HL-60/S4 treated with retinoic acid at 250 ng/mL for 4 days and 3 days (cell line): Measurements from ENCODE around the gene LRP5.
"Not testable (repeated sequence)": the region's sequence is repeated elsewhere in the genome, so short reads cannot be mapped to it uniquely, and the experiment has no call there.

Source experiments
- in situ Hi-C: fragments of 300-500 bp; cut with MboI; formaldehyde crosslinking; loops from 2 replicates; pipeline ENCODE4 v1.7.0; 2022; ENCODE audit warnings: low sequenced_read_pairs

Gene LRP5

DNA sequence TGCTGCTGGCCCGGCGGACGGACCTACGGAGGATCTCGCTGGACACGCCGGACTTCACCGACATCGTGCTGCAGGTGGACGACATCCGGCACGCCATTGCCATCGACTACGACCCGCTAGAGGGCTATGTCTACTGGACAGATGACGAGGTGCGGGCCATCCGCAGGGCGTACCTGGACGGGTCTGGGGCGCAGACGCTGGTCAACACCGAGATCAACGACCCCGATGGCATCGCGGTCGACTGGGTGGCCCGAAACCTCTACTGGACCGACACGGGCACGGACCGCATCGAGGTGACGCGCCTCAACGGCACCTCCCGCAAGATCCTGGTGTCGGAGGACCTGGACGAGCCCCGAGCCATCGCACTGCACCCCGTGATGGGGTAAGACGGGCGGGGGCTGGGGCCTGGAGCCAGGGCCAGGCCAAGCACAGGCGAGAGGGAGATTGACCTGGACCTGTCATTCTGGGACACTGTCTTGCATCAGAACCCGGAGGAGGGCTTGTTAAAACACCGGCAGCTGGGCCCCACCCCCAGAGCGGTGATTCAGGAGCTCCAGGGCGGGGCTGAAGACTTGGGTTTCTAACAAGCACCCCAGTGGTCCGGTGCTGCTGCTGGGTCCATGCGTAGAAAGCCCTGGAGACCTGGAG, 74.1 kb downstream of the LRP5 start:
- in situ Hi-C loops = no loop called here

DNA sequence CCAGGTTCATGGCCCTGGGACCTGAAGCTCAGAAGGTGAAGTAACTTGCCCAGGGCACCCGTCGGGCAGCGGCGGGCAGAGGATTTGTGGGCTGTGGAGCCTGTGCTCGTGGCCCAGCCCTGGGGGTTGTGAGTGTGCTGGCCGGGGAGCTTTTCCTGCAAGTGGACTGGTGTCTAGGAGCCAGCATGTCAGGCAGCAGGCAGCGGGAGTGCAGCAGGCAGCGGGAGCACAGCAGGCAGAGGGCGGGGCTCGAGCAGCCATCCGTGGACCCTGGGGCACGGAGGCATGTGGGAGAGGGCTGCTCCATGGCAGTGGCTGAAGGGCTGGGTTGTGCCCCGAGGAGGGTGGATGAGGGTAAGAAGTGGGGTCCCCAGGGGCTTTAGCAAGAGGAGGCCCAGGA, 75.4 kb downstream of the LRP5 start:
- in situ Hi-C loops = no loop called here

DNA sequence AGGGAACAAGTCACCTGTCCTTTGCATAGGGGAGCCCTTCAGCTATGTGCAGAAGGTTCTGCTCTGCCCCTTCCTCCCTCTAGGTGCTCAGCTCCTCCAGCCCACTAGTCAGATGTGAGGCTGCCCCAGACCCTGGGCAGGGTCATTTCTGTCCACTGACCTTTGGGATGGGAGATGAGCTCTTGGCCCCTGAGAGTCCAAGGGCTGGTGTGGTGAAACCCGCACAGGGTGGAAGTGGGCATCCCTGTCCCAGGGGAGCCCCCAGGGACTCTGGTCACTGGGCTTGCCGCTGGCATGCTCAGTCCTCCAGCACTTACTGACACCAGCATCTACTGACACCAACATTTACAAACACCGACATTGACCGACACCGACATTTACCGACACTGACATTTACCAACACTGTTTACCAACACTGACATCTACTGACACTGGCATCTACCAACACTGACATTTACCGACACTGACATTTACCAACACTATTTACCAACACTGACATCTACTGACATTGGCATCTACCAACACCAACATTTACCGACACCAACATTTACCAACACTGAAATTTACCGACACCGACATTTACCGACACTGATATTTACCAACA, 76.3 kb downstream of the LRP5 start:
- in situ Hi-C loops = no loop called here

DNA sequence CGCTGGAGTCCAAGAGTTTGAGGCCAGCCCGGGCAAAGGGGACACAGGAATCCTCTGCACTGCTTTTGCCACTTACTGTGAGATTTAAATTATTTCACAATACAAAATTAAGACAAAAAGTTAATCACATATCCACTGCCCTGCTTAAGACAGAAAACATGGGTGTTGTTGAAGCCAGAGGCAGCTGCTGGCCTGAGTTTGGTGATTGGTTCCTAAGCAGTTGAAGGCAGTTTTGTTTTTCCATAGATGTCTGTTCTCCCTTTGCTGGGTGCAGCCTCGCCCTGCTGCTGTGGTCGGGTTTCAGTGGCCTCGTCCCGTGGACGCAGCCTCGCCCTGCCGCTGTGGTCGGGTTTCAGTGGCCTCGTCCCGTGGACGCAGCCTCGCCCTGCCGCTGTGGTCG, 77.9 kb downstream of the LRP5 start:
- in situ Hi-C loops = no loop called here

DNA sequence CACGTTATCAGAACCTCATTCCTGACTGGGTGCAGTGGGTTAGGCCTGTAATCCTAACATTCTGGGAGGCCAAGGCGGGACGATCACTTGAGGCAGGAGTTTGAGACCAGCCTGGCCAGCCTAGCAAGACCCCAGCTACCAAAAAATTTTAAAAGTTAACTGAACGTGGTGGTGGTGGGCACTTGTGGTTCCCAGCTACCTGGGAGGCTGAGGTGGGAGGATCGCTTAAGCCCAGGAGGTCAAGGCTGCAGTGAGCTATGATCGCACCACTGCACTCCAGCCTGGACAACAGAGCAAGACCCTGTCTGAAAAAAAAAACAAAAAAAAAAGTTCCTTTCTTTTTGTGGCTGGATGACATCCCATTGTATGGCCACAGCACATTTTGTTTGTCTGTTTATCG, 80.4 kb downstream of the LRP5 start:
- in situ Hi-C loops = no loop called here

DNA sequence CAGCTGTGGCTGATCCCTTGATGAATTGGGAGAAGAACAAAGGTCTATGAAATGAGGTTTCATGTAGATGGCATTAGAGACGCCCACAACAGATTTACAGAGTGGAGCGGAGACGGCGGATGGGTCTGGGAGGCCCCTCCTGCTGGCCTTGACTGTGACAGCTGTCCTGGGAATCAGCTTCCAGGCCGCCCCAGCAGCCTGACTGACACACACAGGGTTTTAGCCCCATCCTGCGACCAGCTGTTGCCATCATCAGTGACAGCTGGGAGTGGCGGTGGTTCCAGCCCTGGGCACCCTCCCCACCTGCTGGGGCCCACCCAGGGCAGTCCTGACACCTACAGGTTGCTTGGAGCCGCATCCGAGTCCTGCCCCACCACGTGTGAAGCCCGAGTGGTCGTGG, 84.1 kb downstream of the LRP5 start:
- in situ Hi-C loops = no loop called here

DNA sequence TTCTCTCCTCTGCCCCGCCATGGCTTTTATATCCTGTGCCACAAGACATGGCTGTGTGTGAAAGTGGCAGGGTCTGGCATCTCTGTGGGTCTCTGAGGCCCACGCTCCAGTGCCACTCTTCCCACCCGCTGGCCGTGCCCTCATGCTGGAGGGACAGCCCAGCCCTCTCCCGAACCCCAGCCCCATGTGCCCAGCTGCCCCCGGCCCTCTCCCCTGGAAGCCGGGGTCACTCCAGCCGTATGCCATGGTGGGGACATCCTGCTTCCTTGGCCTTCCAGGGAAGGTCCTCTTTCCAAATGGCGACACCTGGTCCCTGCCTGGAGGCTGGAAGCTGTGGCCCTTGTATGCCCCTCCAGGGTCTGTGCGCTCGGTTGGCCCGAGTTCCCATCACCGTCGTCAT, 84.9 kb downstream of the LRP5 start:
- in situ Hi-C loops = no loop called here

DNA sequence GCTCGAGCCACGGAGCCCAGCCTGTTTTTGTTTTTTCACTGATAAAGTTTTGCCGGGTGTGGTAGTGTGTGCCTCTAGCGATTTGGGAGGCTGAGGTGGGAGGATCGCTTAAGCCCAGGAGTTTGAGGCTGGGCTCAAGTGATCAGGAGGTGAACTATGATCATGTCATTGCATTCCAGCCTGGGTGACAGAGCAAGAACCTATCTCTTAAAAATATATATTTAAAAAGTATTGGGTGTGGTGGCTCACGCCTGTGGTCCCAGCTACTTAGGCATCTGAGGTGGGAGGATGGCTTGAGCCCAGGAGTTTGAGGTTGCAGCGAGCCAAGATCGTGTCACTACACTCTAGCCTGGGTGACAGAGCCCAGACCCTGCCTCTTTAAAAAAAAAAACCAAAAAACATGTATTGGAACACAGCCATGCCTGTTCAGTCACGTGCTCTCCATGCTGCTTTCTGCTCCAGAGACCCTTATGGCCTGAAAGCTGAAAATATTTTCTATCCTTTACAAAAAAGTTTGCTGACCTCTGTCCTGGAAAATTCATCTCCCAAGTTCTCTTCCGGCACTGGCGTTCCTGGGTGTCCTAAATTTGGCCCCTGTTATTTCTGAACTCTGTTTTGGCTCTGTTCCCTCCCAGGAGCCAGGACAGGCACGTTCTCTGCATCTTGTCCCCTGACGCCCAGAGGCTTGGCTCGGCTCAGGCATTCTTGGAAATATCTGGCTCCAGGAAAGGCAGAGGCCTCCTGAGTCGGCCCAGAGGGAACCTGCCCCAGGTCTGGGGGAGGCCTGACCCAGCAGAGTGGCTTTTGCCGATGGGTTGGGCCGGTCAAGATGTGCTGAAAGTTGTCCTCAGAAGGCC, 86.8 kb downstream of the LRP5 start:
- in situ Hi-C loops = no loop called here

DNA sequence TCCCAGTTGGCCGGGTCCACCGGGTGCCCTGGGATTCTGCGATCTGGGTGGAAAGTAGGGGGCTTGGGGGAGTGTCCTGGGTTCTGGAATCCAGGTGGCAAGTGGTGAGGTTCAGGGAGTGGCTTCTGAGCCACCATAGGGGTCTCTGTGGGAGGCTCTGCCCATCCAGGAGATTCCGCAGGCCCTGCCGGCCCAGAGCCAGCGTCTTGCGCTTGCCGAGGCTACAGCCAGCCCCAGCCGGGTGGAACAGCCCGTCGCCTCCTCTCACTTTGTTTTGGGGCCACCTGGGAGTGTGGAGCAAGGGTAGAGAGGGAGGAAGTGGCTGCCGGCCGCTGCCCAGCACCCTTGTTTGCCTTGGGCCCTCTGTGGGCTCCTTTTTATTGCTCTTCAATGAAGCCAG, 87.5 kb downstream of the LRP5 start:
- in situ Hi-C loops = no loop called here

DNA sequence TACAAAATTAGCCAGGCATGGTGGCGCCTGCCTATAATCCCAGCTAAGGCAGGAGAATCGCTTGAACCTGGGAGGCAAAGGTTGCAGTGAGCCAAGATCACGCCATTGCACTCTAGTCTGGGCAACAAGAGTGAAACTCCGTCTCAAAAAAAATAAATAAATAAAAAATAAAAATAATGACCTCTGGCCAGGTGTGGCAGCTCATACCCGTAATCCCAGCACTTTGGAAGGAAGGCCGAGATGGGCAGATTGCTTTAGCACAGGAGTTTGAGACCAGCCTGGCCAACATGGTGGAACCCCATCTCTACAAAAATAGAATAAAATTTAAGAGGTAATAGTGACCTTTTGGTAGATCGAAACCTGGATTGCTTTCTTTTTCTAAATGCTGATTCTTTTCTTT, 88.2 kb downstream of the LRP5 start:
- in situ Hi-C loops = not testable (repeated sequence)

DNA sequence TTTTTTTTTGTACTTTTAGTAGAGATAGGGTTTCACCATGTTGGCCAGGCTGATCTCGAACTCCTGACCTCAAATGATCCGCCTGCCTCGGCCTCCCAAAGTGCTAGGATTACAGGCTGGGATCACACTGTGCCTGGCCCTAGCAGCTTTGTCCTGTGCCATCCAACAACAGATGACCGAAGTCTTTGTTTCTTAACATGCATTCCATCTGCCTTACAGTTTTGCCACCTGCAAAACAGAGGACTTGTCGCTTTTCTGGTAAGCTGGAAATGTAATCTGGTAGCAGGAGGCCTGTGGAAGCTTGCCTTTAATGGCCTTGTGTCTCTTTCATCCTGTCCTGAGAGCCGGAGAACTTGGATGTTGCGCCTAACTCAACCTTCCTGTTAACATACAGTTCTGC, 89.5 kb downstream of the LRP5 start:
- in situ Hi-C loops = no loop called here

DNA sequence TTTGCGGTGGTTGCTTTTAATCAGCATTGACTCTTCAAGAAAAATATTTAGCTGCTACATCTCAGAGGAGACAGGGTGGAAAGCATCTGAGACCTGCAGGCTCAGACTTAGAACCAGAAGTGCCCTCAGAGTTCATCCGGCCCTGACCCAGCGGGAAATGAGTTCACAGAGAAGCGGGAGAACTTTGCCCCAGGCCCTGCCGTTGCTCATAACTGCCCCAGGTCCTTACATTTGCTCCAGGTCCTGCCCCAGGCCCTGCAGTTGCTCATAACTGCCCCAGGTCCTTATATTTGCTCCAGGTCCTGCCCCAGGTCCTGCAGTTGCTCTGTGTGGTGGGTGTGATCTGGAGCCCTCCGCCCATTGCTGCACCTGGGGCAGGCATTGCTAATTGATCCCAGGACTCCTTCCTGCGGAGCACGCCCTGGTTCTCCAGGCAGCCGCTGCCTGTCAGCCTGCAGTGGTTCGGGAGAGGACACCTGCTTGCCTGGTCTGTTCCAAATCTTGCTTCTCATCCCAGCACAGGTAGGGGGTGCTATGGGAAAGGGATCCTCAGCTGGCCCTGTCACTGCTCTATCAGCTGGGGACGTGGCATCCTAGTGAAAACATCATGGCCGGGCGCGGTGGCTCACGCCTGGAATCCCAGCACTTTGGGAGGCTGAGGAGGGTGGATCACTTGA, 90.1 kb downstream of the LRP5 start:
- in situ Hi-C loops = no loop called here

DNA sequence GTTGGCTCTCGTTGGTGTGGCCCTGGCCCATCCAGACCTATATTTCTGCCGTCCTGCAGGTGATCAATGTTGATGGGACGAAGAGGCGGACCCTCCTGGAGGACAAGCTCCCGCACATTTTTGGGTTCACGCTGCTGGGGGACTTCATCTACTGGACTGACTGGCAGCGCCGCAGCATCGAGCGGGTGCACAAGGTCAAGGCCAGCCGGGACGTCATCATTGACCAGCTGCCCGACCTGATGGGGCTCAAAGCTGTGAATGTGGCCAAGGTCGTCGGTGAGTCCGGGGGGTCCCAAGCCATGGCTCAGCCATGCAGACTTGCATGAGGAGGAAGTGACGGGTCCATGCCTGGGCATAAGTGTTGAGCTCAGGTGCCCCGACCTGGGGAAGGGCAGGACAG, 91.0 kb downstream of the LRP5 start:
- in situ Hi-C loops = no loop called here

DNA sequence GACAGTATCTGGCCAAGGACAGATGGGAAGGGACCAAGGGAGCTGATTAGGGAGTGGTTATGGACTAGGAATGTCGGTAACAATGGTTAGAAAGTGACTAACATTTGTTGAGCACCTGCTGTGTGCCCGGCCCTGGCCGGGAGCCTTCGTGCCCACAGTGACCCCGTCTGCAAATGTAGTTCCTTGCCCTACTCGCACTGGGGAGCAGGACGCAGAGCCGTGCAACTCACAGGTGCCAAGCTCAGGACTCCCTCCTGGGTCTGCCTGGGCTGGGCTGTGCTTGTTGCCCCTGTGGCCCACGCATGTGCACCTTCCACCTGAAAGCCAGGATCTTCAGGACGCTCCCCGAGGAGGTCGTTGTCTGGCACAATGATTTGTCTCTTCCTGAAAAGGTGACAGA, 91.4 kb downstream of the LRP5 start:
- in situ Hi-C loops = no loop called here

DNA sequence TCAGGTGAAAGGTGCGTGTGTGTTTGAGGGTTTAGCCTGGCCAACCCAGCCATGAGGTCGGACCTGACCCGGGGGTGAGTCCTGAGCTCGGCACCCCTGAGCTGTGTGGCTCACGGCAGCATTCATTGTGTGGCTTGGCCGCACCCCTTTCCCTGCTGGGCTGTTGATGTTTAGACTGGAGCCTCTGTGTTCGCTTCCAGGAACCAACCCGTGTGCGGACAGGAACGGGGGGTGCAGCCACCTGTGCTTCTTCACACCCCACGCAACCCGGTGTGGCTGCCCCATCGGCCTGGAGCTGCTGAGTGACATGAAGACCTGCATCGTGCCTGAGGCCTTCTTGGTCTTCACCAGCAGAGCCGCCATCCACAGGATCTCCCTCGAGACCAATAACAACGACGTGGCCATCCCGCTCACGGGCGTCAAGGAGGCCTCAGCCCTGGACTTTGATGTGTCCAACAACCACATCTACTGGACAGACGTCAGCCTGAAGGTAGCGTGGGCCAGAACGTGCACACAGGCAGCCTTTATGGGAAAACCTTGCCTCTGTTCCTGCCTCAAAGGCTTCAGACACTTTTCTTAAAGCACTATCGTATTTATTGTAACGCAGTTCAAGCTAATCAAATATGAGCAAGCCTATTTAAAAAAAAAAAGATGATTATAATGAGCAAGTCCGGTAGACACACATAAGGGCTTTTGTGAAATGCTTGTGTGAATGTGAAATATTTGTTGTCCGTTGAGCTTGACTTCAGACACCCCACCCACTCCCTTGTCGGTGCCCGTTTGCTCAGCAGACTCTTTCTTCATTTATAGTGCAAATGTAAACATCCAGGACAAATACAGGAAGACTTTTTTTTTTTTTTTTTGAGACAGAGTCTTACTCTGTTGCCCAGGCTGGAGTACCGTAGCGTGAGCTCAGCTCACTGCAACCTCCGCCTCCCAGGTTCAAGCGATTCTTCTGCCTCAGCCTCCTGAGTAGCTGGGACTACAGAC, 94.2 kb downstream of the LRP5 start:
- in situ Hi-C loops = no loop called here

DNA sequence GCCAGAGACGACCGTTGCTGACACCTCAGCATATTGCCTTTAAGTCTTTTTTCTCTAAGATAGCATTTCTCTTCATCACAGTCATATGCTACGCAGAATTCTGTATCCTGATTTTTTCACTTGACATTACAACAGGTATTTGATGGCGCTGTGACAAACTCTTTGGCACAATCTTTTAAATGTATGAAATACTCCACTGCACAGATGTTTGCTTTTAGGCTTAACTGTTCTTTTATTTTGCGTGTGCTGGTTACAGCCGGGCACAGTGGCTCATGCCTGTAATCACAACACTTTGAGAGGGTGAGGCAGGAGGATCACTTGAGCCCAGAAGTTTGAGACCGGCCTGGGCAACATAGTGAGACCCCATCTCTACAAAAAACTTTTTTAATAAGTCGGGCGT, 96.1 kb downstream of the LRP5 start:
- in situ Hi-C loops = no loop called here

DNA sequence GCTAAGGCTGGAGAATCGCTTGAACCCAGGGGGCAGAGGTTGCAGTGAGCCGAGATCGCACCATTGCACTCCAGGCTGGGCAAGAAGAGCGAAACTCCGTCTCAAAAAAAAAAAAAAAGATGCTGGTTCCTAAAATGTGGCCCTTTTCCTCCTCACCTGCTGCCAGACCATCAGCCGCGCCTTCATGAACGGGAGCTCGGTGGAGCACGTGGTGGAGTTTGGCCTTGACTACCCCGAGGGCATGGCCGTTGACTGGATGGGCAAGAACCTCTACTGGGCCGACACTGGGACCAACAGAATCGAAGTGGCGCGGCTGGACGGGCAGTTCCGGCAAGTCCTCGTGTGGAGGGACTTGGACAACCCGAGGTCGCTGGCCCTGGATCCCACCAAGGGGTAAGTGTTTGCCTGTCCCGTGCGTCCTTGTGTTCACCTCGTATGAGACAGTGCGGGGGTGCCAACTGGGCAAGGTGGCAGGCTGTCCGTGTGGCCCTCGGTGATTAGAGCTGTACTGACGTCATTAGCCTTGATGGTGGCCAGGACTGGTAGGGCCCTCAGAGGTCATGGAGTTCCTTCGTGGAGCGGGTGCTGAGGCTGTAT, 97.5 kb downstream of the LRP5 start:
- in situ Hi-C loops = no loop called here

DNA sequence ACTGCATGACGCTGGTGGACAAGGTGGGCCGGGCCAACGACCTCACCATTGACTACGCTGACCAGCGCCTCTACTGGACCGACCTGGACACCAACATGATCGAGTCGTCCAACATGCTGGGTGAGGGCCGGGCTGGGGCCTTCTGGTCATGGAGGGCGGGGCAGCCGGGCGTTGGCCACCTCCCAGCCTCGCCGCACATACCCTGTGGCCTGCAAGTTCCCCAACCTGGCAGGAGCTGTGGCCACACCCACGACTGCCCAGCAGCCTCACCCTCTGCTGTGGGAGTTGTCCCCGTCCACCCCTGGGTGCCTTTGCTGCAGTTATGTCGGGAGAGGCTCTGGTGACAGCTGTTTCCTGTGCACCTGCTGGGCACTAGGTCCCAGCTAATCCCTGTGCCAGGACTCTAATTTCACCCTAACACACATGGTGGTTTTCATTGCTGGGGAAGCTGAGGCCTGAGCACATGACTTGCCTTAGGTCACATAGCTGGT, 99.2 kb downstream of the LRP5 start:
- in situ Hi-C loops = no loop called here

DNA sequence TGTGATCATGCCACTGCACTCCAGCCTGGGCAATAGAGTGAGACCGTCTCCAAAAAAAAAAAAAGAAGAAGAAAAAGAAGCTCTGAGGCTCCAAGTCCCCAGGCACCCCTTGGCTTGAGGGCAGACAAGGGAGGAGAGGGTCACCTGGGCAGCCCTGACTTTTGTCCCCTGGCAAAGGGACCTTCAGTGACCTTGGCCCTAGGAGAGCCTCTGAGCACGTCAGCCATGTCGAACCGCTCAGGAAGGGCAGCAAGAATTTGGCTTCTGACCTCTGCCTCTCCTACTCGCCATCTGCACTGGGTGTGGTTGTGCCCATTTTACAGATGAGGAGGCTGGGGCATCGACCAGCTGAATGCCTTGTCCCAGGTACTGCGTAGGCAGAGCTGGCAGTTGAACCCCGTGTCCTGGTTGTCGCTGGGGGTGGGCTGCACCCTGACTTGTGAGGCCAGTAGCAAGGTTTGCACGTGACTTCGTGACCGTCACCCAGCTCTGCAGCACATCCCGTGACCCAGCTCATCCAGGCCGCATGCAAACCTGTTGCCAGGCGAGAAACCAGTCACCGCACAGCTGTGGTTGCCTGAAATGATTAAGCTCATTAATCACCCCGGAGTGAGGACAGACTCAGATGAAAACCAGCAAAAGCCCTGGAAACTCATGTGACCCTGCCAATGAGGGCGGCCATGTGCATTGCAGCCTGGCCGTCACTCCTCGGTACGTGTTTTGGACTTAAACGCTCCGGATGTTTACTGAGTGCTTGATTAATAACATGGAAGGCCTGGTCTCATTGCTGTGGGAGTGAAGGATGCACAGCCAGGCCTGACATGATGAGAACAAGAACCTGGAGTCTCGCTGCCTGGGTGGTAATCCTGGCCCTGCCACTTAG, 100.4 kb downstream of the LRP5 start:
- in situ Hi-C loops = no loop called here
